Measurements from ENCODE around the gene UBXN11. TPM values are rescaled to one million over a fixed set of nuclear protein-coding genes. Genes with fewer than 3 reads are reported as not detected.
A peak's percentile ranks its signal among the peaks of the same experiment; 100 is the strongest.

Gene UBXN11
- total RNA-seq, 6 donors from 2014 or later: 25.7 to 194 (median 62.5) TPM

- TF ChIP-seq POLR2A (IDR thresholded peaks at IDR 0.05) (no peak), POLR2AphosphoS5 (IDR thresholded peaks at IDR 0.05) (no peak)
- Histone ChIP-seq H3K9me3 (no peaks in the 10 kb centered on the region), H3K27ac (peak overlapping the region; percentile 30 to 99 (median 70)), H3K4me1 (peaks cover 63 to 93% (median 77%) of the 10 kb centered on the region in 4 donors), H3K4me3 (peak overlapping the region in 1 of 4 donors; percentile 98), H3K36me3 (peaks cover 0 to 15% (median 9%) of the 10 kb centered on the region in 4 donors), H3K27me3 (peaks cover 0 to 4% (median 0%) of the 10 kb centered on the region in 4 donors)
- ATAC-seq (ENCODE audit: low FRiP score in 2 of 2): no peak
- 60% methylated on average over 15 of the region's 15 CpGs; no CpG with 5 or more reads in 1 of the 2 donors for WGBS, 2 donors
- DNase-seq: peak in 1 of 2 donors; percentile 87
These were observed 24.5 kb downstream of the UBXN11 start for GRCh38 chr1:26281971-26282370.

DNA sequence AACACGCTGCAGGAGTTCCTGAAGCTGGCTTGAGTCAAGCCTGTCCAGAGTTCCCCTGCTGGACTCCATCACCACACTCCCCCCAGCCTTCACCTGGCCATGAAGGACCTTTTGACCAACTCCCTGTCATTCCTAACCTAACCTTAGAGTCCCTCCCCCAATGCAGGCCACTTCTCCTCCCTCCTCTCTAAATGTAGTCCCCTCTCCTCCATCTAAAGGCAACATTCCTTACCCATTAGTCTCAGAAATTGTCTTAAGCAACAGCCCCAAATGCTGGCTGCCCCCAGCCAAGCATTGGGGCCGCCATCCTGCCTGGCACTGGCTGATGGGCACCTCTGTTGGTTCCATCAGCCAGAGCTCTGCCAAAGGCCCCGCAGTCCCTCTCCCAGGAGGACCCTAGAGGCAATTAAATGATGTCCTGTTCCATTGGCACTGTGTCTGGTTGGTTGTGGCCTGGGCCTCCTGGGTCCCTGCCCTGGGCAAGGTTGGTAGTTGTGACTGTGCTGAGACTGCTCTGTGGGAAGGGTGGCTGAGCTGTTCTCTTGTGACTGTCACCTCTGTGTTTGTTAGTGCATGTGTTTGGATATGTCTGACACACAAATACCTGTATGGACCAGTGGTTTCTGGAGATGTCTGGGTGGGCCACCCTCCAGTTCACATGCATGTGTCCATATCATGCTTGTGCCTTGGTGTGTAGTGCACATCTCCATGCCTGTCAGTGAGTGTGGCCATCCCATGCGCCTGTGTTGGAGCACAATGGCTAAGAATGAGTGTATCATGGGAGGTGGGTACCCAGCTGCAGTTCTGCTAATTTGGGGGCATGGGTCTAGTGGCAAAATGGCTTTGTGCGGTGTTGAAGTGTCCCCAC is 25.1 kb downstream of the UBXN11 start:
- ATAC-seq (ENCODE audit: low FRiP score in 2 of 2): no peak
- TF ChIP-seq POLR2A (IDR thresholded peaks at IDR 0.05): no peak
- TF ChIP-seq POLR2AphosphoS5 (IDR thresholded peaks at IDR 0.05): no peak
- no peak for TF ChIP-seq EP300 (IDR thresholded peaks at IDR 0.05)
- no peak for TF ChIP-seq CTCF (IDR thresholded peaks at IDR 0.05)
- Histone ChIP-seq H3K4me3 (peak overlapping the region in 3 of 4 donors; percentile 86 to 98 (median 97)), H3K27me3 (peaks cover 0 to 4% (median 0%) of the 10 kb centered on the region in 4 donors), H3K4me1 (peaks cover 68 to 94% (median 80%) of the 10 kb centered on the region in 4 donors), H3K27ac (peak overlapping the region; percentile 92 to 99 (median 98)), H3K36me3 (peaks cover 0 to 15% (median 9%) of the 10 kb centered on the region in 4 donors), H3K9me3 (no peaks in the 10 kb centered on the region)
- peak in 1 of 2 donors; percentile 44 for DNase-seq
- 94 to 96% methylated on average over 5 of the region's 5 CpGs for WGBS, 2 donors

DNA sequence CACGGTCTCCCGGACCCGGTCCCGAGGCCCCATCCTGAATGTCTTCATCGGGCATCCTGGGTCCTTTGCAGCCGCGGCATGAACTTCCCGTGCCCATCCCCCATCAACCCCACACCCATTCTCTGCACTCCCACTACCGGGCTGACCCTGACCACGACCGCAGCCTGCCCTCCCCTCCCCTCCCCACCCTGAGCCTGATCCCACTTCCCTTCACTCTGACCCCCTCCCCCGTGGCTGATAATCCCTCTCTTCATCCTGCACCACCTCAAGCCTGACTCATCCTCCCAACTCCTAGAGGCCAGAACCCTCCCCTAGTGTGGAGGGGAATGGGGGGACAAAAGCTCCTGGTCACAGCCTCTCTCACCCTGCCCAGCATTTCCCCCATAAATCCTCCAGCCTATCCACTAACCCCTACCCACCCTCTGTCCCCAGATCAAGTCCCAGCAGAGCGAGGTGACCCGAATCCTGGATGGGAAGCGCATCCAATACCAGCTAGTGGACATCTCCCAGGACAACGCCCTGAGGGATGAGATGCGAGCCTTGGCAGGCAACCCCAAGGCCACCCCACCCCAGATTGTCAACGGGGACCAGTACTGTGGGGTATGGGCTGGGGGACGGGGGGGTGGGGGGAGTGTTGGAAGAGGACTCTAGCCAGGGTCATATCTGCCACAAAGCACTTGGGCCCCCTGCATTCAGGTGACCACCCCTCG is 25.9 kb downstream of the UBXN11 start:
- ATAC-seq (ENCODE audit: low FRiP score in 2 of 2): no peak
- peaks cover 73 to 94% (median 82%) of the 10 kb centered on the region in 4 donors for H3K4me1 ChIP-seq
- H3K36me3 ChIP-seq: peaks cover 0 to 15% (median 9%) of the 10 kb centered on the region in 4 donors
- DNase-seq: peak in 1 of 2 donors; percentile 42
- H3K27ac ChIP-seq: peak overlapping the region; percentile 92 to 99 (median 98)
- H3K4me3 ChIP-seq: peak overlapping the region; percentile 68 to 98 (median 92)
- H3K9me3 ChIP-seq: no peaks in the 10 kb centered on the region
- peaks cover 0 to 4% (median 0%) of the 10 kb centered on the region in 4 donors for H3K27me3 ChIP-seq
- TF ChIP-seq POLR2AphosphoS5 (IDR thresholded peaks at IDR 0.05): no peak
- no peak for TF ChIP-seq EP300 (IDR thresholded peaks at IDR 0.05)
- no peak for TF ChIP-seq CTCF (IDR thresholded peaks at IDR 0.05)
- TF ChIP-seq POLR2A (IDR thresholded peaks at IDR 0.05): no peak
- 33 to 39% methylated on average over 13 to 20 of the region's 20 CpGs for WGBS, 2 donors

DNA sequence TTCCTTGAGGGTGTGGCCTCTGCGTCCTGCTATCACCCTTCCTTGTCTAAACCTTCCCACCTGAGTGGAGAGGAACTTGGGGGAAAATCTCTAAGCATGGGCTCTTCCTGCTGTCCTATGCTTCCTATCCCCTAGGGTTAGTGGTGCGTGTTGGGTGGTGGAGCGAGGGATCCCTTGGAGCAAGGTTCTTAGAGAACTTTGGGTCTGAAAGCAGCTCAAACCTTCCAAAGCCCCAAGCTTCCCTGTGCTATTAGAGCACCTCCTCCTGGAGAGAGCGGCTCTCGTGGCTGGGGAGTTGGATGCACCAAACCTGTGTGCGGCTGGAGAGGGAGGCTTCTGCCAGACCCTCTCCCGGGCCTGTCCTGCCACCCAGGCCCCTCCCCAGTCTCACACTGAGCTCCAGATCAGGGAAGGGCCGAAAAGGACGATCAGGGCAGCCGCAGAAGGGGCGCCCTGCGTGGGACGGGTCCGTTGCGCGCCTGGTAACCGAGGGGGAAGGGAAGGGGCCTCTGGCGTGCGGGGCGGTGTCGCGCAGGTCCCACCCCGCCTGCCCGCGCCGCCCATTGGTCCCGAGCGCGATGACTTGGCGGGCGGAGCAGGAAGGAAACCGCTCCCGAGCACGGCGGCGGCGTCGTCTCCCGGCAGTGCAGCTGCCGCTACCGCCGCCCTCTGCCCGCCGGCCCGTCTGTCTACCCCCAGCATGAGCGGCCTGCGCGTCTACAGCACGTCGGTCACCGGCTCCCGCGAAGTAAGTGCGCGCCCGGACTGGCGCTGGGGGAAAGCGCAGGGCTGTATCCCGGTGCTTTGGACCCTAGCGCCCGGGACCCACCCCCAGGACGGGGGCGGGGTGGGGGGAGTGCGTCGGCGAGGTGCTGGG is 26.7 kb downstream of the UBXN11 start, which contains the start of gene SH3BGRL3:
SH3BGRL3 (plus strand) TSS at position 631 of the 877 bp plus-strand sequence; CDS start at position 701, 70 bp downstream.
- no peaks in the 10 kb centered on the region for H3K9me3 ChIP-seq
- DNase-seq (peak; percentile 93 to 97), ATAC-seq (ENCODE audit: low FRiP score in 2 of 2) (peak; percentile 88 to 89)
- peak within 1 kb of the TSS; percentile 92 to 99 (median 98) for H3K27ac ChIP-seq
- H3K27me3 ChIP-seq: peaks cover 0 to 4% (median 0%) of the 10 kb centered on the region in 4 donors
- H3K4me1 ChIP-seq: peaks cover 72 to 90% (median 79%) of the 10 kb centered on the region in 4 donors
- peak within 1 kb of the TSS; percentile 68 to 98 (median 92) for H3K4me3 ChIP-seq
- WGBS, 2 donors: 3 to 26% methylated on average over 3 to 30 of the region's 66 CpGs
- peak in 4 of 6 experiments; percentile 10 to 59 (median 40) for TF ChIP-seq CTCF (IDR thresholded peaks at IDR 0.05)
- TF ChIP-seq POLR2AphosphoS5 (IDR thresholded peaks at IDR 0.05): peak; percentile 94 to 95
- peak in 1 of 4 donors; percentile 22 for TF ChIP-seq EP300 (IDR thresholded peaks at IDR 0.05)
- peak in 3 of 4 donors; percentile 94 to 99 (median 95) for TF ChIP-seq POLR2A (IDR thresholded peaks at IDR 0.05)
- peaks cover 0 to 15% (median 9%) of the 10 kb centered on the region in 4 donors for H3K36me3 ChIP-seq
